Embryonic facial prominence (tissue), 1 donor: Measurements from ENCODE around the gene DAB2IP.

Experiments used
- DNase-seq: peaks from one replicate; pipeline ENCODE4 v3.0.0-alpha.2; 2016; ENCODE audit errors: extremely low spot score

DAB2IP gene

GRCh38 chr9:121663591-121663990, 12.2 kb downstream of the DAB2IP start:
- no peak for DNase-seq

GRCh38 chr9:121666294-121666693, 14.9 kb downstream of the DAB2IP start:
- DNase-seq = no peak

- no peak for DNase-seq
These were observed 15.8 kb downstream of the DAB2IP start for GRCh38 chr9:121667214-121667613.

GRCh38 chr9:121667890-121668289, 16.5 kb downstream of the DAB2IP start:
- no peak for DNase-seq

GRCh38 chr9:121670431-121670830, 19.0 kb downstream of the DAB2IP start:
- no peak for DNase-seq

- DNase-seq = no peak
These were observed 20.2 kb downstream of the DAB2IP start for GRCh38 chr9:121671612-121672155.

- no peak for DNase-seq
These were observed 20.8 kb downstream of the DAB2IP start for GRCh38 chr9:121672213-121672612.

- no peak for DNase-seq
These were observed 21.6 kb downstream of the DAB2IP start for GRCh38 chr9:121672986-121673385.

GRCh38 chr9:121673576-121673975, 22.1 kb downstream of the DAB2IP start:
- no peak for DNase-seq

GRCh38 chr9:121674017-121674416, 22.6 kb downstream of the DAB2IP start:
- no peak for DNase-seq

GRCh38 chr9:121674952-121675351, 23.5 kb downstream of the DAB2IP start:
- no peak for DNase-seq

GRCh38 chr9:121675381-121675780, 23.9 kb downstream of the DAB2IP start:
- DNase-seq = no peak

- DNase-seq = no peak
These were observed 24.8 kb downstream of the DAB2IP start for GRCh38 chr9:121675969-121676822.

- DNase-seq = no peak
These were observed 25.5 kb downstream of the DAB2IP start for GRCh38 chr9:121676926-121677325.

GRCh38 chr9:121678501-121679022, 27.1 kb downstream of the DAB2IP start:
- no peak for DNase-seq

- no peak for DNase-seq
These were observed 28.6 kb downstream of the DAB2IP start for GRCh38 chr9:121679901-121680635.

- DNase-seq = no peak
These were observed 30.0 kb downstream of the DAB2IP start for GRCh38 chr9:121681404-121681803.

- DNase-seq = no peak
These were observed 30.8 kb downstream of the DAB2IP start for GRCh38 chr9:121682201-121682600.

GRCh38 chr9:121682926-121683515, 31.6 kb downstream of the DAB2IP start:
- DNase-seq = no peak

GRCh38 chr9:121683652-121684051, 32.2 kb downstream of the DAB2IP start:
- no peak for DNase-seq

GRCh38 chr9:121684381-121685145, 33.1 kb downstream of the DAB2IP start:
- no peak for DNase-seq
